Hepatocyte (in vitro differentiated cells): Measurements from ENCODE around the gene PYROXD2. TPM values are rescaled to one million over a fixed set of nuclear protein-coding genes. Genes with fewer than 3 reads are reported as not detected.

Experiments
- DNase-seq: peaks from one replicate; pipeline ENCODE4 v3.0.0-alpha.2; 2016; ENCODE audit warnings: low spot score
- H2AFZ ChIP-seq: fragments of 200-600 bp; sonication (generic); 2 replicates; pipeline ENCODE4 v1.6.0; 2016; ENCODE audit warnings: antibody characterized with exemption, mild to moderate bottlenecking
- H3K27ac ChIP-seq: fragments of 200-600 bp; sonication (generic); 2 replicates; pipeline ENCODE4 v1.5.1; 2016; ENCODE audit warnings: mild to moderate bottlenecking
- H3K27me3 ChIP-seq: fragments of 200-600 bp; sonication (generic); 2 replicates; pipeline ENCODE4 v1.6.1; 2016
- H3K36me3 ChIP-seq: fragments of 200-600 bp; sonication (generic); replicated peaks from 2 replicates; pipeline ENCODE4 v1.5.1; 2016; ENCODE audit warnings: low read depth; ENCODE audit not compliant: insufficient read depth
- H3K4me1 ChIP-seq: fragments of 200-600 bp; sonication (generic); 2 replicates; pipeline ENCODE4 v1.5.1; 2016; ENCODE audit warnings: mild to moderate bottlenecking, moderate library complexity; ENCODE audit not compliant: insufficient read depth
- H3K4me2 ChIP-seq: fragments of 200-600 bp; sonication (generic); 2 replicates; pipeline ENCODE4 v1.6.0; 2016
- H3K4me3 ChIP-seq: fragments of 200-600 bp; sonication (generic); 2 replicates; pipeline ENCODE4 v1.5.1; 2016; ENCODE audit warnings: mild to moderate bottlenecking
- H3K79me2 ChIP-seq: fragments of 200-600 bp; sonication (generic); 2 replicates; pipeline ENCODE4 v1.6.0; 2017; ENCODE audit warnings: mild to moderate bottlenecking
- H3K9me2 ChIP-seq: fragments of 200-600 bp; sonication (generic); replicated peaks from 2 replicates; pipeline ENCODE4 v1.6.0; 2017; ENCODE audit warnings: mild to moderate bottlenecking; ENCODE audit not compliant: insufficient read depth
- H3K9me3 ChIP-seq: fragments of 200-600 bp; sonication (generic); 2 replicates; pipeline ENCODE4 v1.5.1; 2016; ENCODE audit warnings: low read depth, mild to moderate bottlenecking
- H4K20me1 ChIP-seq: fragments of 200-600 bp; sonication (generic); 2 replicates; pipeline ENCODE4 v1.6.0; 2016; ENCODE audit warnings: mild to moderate bottlenecking; ENCODE audit not compliant: insufficient read depth, poor library complexity, severe bottlenecking
- EZH2 ChIP-seq: fragments of 200-600 bp; sonication (generic); IDR thresholded peaks from 2 replicates; pipeline ENCODE4 v1.6.1; 2016; ENCODE audit warnings: antibody characterized with exemption, mild to moderate bottlenecking, borderline replicate concordance
- EZH2phosphoT487 ChIP-seq: fragments of 200-600 bp; sonication (generic); IDR thresholded peaks from one replicate; pipeline ENCODE4 v1.6.1; 2018; ENCODE audit warnings: antibody characterized with exemption, mild to moderate bottlenecking, low read depth, moderate library complexity; ENCODE audit not compliant: unreplicated experiment, severe bottlenecking
- WGBS: methylation state at CpG from one replicate; pipeline ENCODE4 v1.1.6; 2016; ENCODE audit warnings: low lambda C conversion rate; ENCODE audit errors: missing lambda C conversion rate; 5-methylcytosine and 5-hydroxymethylcytosine counted together
- polyA plus RNA-seq: library from polyadenylated mRNA; unstranded; fragments of >200 nt; fragmentation: Nextera tagmentation; extraction: Ambion mirVana; gene quantifications from 2 replicates; pipeline ENCODE4 v1.2.1, GENCODE V29; 2016
- total RNA-seq: library from RNA; depleted of rRNA; stranded (reverse); fragments of >200 nt; gene quantifications from 2 replicates; pipeline ENCODE4 v1.2.3, GENCODE V29; 2014
- TF ChIP-seq, protein P1 (sequence below): fragments of 200-600 bp; sonication (generic); IDR thresholded peaks from 2 replicates; pipeline ENCODE4 v1.5.1; 2016; ENCODE audit warnings: antibody characterized with exemption, mild to moderate bottlenecking; ENCODE audit not compliant: poor library complexity

The PYROXD2 gene
- total and polyA plus RNA-seq, 2 experiments from 2014 or later = 9.7 to 11.6 TPM

GRCh38 chr10:98433371-98433770, 18.4 kb upstream of the PYROXD2 start:
- H3K4me1 ChIP-seq = no peaks in the 10 kb centered on the region
- H3K4me2 ChIP-seq = no peak overlapping the region
- H3K79me2 ChIP-seq = no peaks in the 10 kb centered on the region
- H3K27me3 ChIP-seq = no peaks in the 10 kb centered on the region
- no peak for DNase-seq
- peaks cover 3% of the 10 kb centered on the region for H3K9me3 ChIP-seq
- H3K4me3 ChIP-seq = no peak overlapping the region
- no peaks in the 10 kb centered on the region for H3K9me2 ChIP-seq
- 94% methylated on average over 1 of the region's 1 CpG for WGBS
- H3K27ac ChIP-seq = no peak overlapping the region
- H2AFZ ChIP-seq = no peak overlapping the region
- peaks cover 11% of the 10 kb centered on the region for H3K36me3 ChIP-seq
- H4K20me1 ChIP-seq = no peaks in the 10 kb centered on the region
- no peak for TF ChIP-seq EZH2
- TF ChIP-seq, protein P1, sequence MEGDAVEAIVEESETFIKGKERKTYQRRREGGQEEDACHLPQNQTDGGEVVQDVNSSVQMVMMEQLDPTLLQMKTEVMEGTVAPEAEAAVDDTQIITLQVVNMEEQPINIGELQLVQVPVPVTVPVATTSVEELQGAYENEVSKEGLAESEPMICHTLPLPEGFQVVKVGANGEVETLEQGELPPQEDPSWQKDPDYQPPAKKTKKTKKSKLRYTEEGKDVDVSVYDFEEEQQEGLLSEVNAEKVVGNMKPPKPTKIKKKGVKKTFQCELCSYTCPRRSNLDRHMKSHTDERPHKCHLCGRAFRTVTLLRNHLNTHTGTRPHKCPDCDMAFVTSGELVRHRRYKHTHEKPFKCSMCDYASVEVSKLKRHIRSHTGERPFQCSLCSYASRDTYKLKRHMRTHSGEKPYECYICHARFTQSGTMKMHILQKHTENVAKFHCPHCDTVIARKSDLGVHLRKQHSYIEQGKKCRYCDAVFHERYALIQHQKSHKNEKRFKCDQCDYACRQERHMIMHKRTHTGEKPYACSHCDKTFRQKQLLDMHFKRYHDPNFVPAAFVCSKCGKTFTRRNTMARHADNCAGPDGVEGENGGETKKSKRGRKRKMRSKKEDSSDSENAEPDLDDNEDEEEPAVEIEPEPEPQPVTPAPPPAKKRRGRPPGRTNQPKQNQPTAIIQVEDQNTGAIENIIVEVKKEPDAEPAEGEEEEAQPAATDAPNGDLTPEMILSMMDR = no peak
- no peak for TF ChIP-seq EZH2phosphoT487

GRCh38 chr10:98432330-98432729, 17.3 kb upstream of the PYROXD2 start:
- 100% methylated on average over 1 of the region's 1 CpG for WGBS
- peaks cover 3% of the 10 kb centered on the region for H3K9me3 ChIP-seq
- H3K79me2 ChIP-seq = no peaks in the 10 kb centered on the region
- H3K9me2 ChIP-seq = no peaks in the 10 kb centered on the region
- H3K27me3 ChIP-seq = no peaks in the 10 kb centered on the region
- no peak overlapping the region for H3K27ac ChIP-seq
- no peak overlapping the region for H3K4me2 ChIP-seq
- H3K4me1 ChIP-seq = no peaks in the 10 kb centered on the region
- TF ChIP-seq EZH2phosphoT487 (no peak), EZH2 (no peak)
- TF ChIP-seq, protein P1 = no peak
- no peaks in the 10 kb centered on the region for H4K20me1 ChIP-seq
- no peak overlapping the region for H2AFZ ChIP-seq
- DNase-seq = no peak
- peaks cover 11% of the 10 kb centered on the region for H3K36me3 ChIP-seq
- no peak overlapping the region for H3K4me3 ChIP-seq

DNA sequence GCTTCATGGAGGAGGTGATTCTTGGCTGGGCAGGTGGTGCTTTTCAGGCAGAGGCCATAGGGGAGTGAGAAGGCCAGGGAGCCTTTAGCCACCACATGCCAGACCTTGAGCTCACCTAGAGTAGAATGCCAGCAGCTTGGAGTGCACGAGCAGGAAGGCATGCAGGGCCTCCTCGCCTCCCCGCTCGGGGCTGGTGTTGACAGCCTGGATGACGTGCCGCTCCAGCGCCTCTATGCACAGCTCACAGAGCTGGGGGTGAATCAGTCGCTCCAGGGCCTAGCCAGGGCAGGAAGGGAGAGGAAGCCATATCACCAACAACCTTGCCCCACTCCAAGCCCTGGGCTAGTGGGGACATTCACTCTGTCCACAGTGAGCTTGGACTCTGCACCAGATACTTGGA, 16.0 kb upstream of the PYROXD2 start:
- no peaks in the 10 kb centered on the region for H3K9me2 ChIP-seq
- H3K4me2 ChIP-seq = no peak overlapping the region
- H3K79me2 ChIP-seq = no peaks in the 10 kb centered on the region
- TF ChIP-seq, protein P1 = no peak
- TF ChIP-seq EZH2 (no peak), EZH2phosphoT487 (no peak)
- no peaks in the 10 kb centered on the region for H4K20me1 ChIP-seq
- no peaks in the 10 kb centered on the region for H3K4me1 ChIP-seq
- H3K27ac ChIP-seq = no peak overlapping the region
- H3K9me3 ChIP-seq = peaks cover 3% of the 10 kb centered on the region
- peaks cover 11% of the 10 kb centered on the region for H3K36me3 ChIP-seq
- WGBS = 93% methylated on average over 8 of the region's 8 CpGs
- no peak for DNase-seq
- H3K27me3 ChIP-seq = no peaks in the 10 kb centered on the region
- no peak overlapping the region for H3K4me3 ChIP-seq
- H2AFZ ChIP-seq = no peak overlapping the region

DNA sequence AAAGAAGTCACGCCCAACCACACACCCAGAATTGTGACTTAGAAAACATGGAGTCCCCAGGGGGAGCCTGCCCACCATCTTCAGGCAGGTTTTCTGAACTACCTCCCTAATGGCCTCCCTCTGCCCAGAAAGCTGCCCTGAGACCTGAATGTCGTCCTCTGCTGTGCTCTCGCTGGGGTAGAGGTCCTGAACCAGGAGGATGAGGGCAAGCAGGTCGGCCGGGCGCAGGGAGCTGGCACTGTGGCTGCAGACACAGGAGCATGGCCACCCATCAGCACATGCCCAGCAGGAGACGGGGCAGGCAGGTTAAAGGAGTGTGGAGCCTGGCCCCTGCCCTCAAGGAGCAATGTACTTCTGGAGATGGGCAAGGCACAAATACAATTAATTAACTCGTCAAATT, 15.4 kb upstream of the PYROXD2 start:
- no peak overlapping the region for H3K4me3 ChIP-seq
- TF ChIP-seq EZH2 = no peak
- TF ChIP-seq EZH2phosphoT487 = no peak
- TF ChIP-seq, protein P1 = no peak
- H2AFZ ChIP-seq = no peak overlapping the region
- H4K20me1 ChIP-seq = no peaks in the 10 kb centered on the region
- H3K4me2 ChIP-seq = no peak overlapping the region
- no peak overlapping the region for H3K27ac ChIP-seq
- no peak for DNase-seq
- H3K36me3 ChIP-seq = peaks cover 11% of the 10 kb centered on the region
- no peaks in the 10 kb centered on the region for H3K79me2 ChIP-seq
- no peaks in the 10 kb centered on the region for H3K9me2 ChIP-seq
- H3K27me3 ChIP-seq = no peaks in the 10 kb centered on the region
- 97% methylated on average over 8 of the region's 8 CpGs for WGBS
- peaks cover 3% of the 10 kb centered on the region for H3K9me3 ChIP-seq
- no peaks in the 10 kb centered on the region for H3K4me1 ChIP-seq
